MCF 10A (cell line): Measurements from ENCODE around the gene RPS19. TPM values are rescaled to one million over a fixed set of nuclear protein-coding genes. Genes with fewer than 3 reads are reported as not detected.

Experiments used
- BruUV-seq: library from RNA; stranded (reverse); fragments of 400-500 nt; replicated peaks from 2 replicates; lab custom pipeline; 2021; lab: Mats Ljungman, UMichigan
- CTCF ChIA-PET: fragments of 300-600 bp; sonication (Branson Sonifier 250); formaldehyde crosslinking; extraction: SDS; loops from one replicate; lab custom pipeline; 2021; ENCODE audit warnings: antibody characterized with exemption, inconsistent platforms; lab: Yijun Ruan, JAX
- POLR2A ChIA-PET: fragments of 300-600, 350-650 bp; sonication (Branson Sonifier 250); formaldehyde crosslinking; extraction: SDS; loops from one replicate; lab custom pipeline; 2020; ENCODE audit warnings: antibody characterized with exemption, inconsistent platforms; lab: Yijun Ruan, JAX
- DNase-seq: peaks from one replicate; pipeline ENCODE4 v3.0.0-alpha.2; 2018; ENCODE audit not compliant: unreplicated experiment
- H3K27ac Mint-ChIP-seq: one replicate; pipeline ENCODE4 v1.8.0; 2022; ENCODE audit warnings: mild to moderate bottlenecking, low read depth, mixed read lengths; ENCODE audit not compliant: unreplicated experiment
- H3K27me3 Mint-ChIP-seq: one replicate; pipeline ENCODE4 v1.8.0; 2022; ENCODE audit warnings: mixed read lengths; ENCODE audit not compliant: insufficient read depth, unreplicated experiment
- H3K36me3 Mint-ChIP-seq: one replicate; pipeline ENCODE4 v1.8.0; 2022; ENCODE audit warnings: mild to moderate bottlenecking, moderate library complexity, mixed read lengths; ENCODE audit not compliant: insufficient read depth, unreplicated experiment
- H3K4me1 Mint-ChIP-seq: one replicate; pipeline ENCODE4 v1.8.0; 2022; ENCODE audit warnings: mixed read lengths; ENCODE audit not compliant: insufficient read depth, unreplicated experiment
- H3K4me3 Mint-ChIP-seq: one replicate; pipeline ENCODE4 v1.8.0; 2022; ENCODE audit warnings: mild to moderate bottlenecking, moderate library complexity, mixed read lengths; ENCODE audit not compliant: unreplicated experiment
- H3K9me3 Mint-ChIP-seq: one replicate; pipeline ENCODE4 v1.8.0; 2022; ENCODE audit warnings: mixed read lengths; ENCODE audit not compliant: unreplicated experiment
- CTCF ChIP-seq: fragments of 200-600 bp; IDR thresholded peaks from one replicate; pipeline ENCODE4 v1.8.0; 2022; ENCODE audit warnings: antibody characterized with exemption, mild to moderate bottlenecking; ENCODE audit not compliant: unreplicated experiment
- intact Hi-C: fragments of 100-400 bp; cut with micrococcal nuclease; formaldehyde crosslinking; loops from 2 replicates; pipeline ENCODE4 v1.14.1; 2022
- total RNA-seq: library from RNA; stranded (reverse); gene quantifications from 2 replicates; pipeline ENCODE4 v1.2.3, GENCODE V29; 2022

Gene RPS19
- total RNA-seq, 1 experiment from 2014 or later: 3,060 TPM

GRCh38 chr19:41811981-41812380 is 48.1 kb upstream of the RPS19 start:
- BruUV-seq: no TSS peak
- H3K9me3 Mint-ChIP-seq: no peaks in the 10 kb centered on the region

GRCh38 chr19:41813911-41814310 is 46.1 kb upstream of the RPS19 start:
- POLR2A ChIA-PET: no interaction called here
- Mint-ChIP-seq H3K27me3 (peaks cover 32% of the 10 kb centered on the region), H3K36me3 (no peaks in the 10 kb centered on the region), H3K4me3 (no peak overlapping the region), H3K27ac (no peak overlapping the region), H3K4me1 (no peaks in the 10 kb centered on the region), H3K9me3 (no peaks in the 10 kb centered on the region)
- no TSS peak for BruUV-seq
- intact Hi-C loops: no loop called here
- no peak for TF ChIP-seq CTCF
- CTCF ChIA-PET: no interaction called here
- no peak for DNase-seq

More at GRCh38 chr19:41811981-41812380, 48.1 kb upstream of the RPS19 start:
- no peak for DNase-seq
- Mint-ChIP-seq H3K27ac (no peak overlapping the region), H3K4me1 (no peaks in the 10 kb centered on the region), H3K36me3 (no peaks in the 10 kb centered on the region), H3K4me3 (no peak overlapping the region), H3K27me3 (peaks cover 39% of the 10 kb centered on the region)
- CTCF ChIA-PET: interaction anchor here (0.7 to 0.9 kb wide), 2 partner anchors 19 to 24 kb away, joined by 4 read pairs; no protein-coding TSS in a partner anchor
- intact Hi-C loops: no loop called here
- TF ChIP-seq CTCF: no peak
- POLR2A ChIA-PET: no interaction called here

DNA sequence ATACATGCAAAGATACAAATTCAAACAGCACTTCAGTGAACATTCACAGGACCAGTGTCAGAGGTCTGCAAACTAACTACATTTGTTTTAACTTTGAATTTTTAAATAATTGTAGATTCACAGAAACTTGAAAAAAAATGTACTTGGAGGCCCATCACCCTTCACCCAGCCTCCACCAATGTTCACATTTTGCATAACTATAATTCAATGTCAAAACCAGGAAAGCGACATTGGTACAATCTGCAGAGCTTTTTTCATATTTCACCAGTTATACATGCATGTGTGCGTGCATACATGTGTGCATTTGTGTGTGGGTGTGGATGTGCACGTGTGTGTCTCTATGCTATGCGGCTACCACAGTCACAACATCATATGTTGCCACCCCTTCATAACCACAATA is 44.8 kb upstream of the RPS19 start:
- POLR2A ChIA-PET: no interaction called here
- H3K4me1 Mint-ChIP-seq: no peaks in the 10 kb centered on the region
- intact Hi-C loops: no loop called here
- no peak overlapping the region for H3K27ac Mint-ChIP-seq
- DNase-seq: no peak
- H3K27me3 Mint-ChIP-seq: peaks cover 36% of the 10 kb centered on the region
- TF ChIP-seq CTCF: no peak
- BruUV-seq: no TSS peak
- CTCF ChIA-PET: interaction anchor here (0.6 kb wide), 1 partner anchor 62 kb away, joined by 3 read pairs; no protein-coding TSS in a partner anchor
- H3K36me3 Mint-ChIP-seq: no peaks in the 10 kb centered on the region
- H3K4me3 Mint-ChIP-seq: no peak overlapping the region
- H3K9me3 Mint-ChIP-seq: no peaks in the 10 kb centered on the region

DNA sequence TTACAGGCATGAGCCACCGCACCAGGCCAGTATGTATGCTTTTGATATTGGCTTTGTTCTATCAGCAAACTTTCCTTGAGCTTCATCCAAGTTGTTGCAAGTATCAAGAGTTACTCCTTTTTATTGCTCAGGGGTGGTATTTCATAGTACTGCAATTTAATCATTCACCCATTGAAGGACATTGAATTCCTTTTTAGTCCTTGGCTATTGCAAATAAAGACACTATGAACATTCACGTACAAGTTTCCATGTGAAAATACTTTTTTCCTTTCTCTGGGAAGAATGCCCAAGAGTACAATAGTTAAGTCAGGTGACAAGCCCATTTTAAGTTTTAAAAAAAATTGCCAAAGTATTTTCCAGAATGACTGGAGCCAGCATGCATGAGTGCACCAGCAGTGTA is 43.3 kb upstream of the RPS19 start:
- H3K27me3 Mint-ChIP-seq: peaks cover 35% of the 10 kb centered on the region
- POLR2A ChIA-PET: no interaction called here
- H3K9me3 Mint-ChIP-seq: no peaks in the 10 kb centered on the region
- H3K4me3 Mint-ChIP-seq: no peak overlapping the region
- no peaks in the 10 kb centered on the region for H3K4me1 Mint-ChIP-seq
- no TSS peak for BruUV-seq
- no peak overlapping the region for H3K27ac Mint-ChIP-seq
- TF ChIP-seq CTCF: no peak
- CTCF ChIA-PET: interaction anchor here (0.5 to 0.9 kb wide), 3 partner anchors 9 to 253 kb away, joined by 3 to 4 read pairs (median 3); no protein-coding TSS in a partner anchor
- H3K36me3 Mint-ChIP-seq: no peaks in the 10 kb centered on the region
- no peak for DNase-seq
- intact Hi-C loops: no loop called here
